SK-N-SH (cell line): ENCODE data around the gene ADAMTSL1. TPM values are rescaled to one million over a fixed set of nuclear protein-coding genes. Genes with fewer than 3 reads are reported as not detected.

Source experiments
- CTCF ChIA-PET: fragments of 300-600, 350-600 bp; formaldehyde crosslinking; extraction: SDS; loops from one replicate; lab custom pipeline; 2021; lab: Yijun Ruan, JAX
- POLR2A ChIA-PET: fragments of 350-600 bp; sonication (Branson Sonifier 250); formaldehyde crosslinking; extraction: SDS; loops from one replicate; lab custom pipeline; 2020; ENCODE audit warnings: antibody characterized with exemption, inconsistent platforms; lab: Yijun Ruan, JAX
- DNase-seq: peaks from one replicate; pipeline ENCODE4 v3.0.0; 2012
- H2AFZ ChIP-seq: fragments of 200-600 bp; sonication (generic); 2 replicates; pipeline ENCODE4 v1.8.1; 2016; ENCODE audit warnings: antibody characterized with exemption, mild to moderate bottlenecking, low read depth
- H3F3A ChIP-seq: fragments of 200-600 bp; sonication (generic); replicated peaks from 2 replicates; pipeline ENCODE3; 2016; ENCODE audit warnings: antibody characterized with exemption, mild to moderate bottlenecking; ENCODE audit not compliant: insufficient read depth
- H3K27ac ChIP-seq, 2 experiments: fragments of 200-500 bp in 1 of 2; fragments of 200-600 bp in 1 of 2; sonication (Bioruptor generic) in 1 of 2; sonication (generic), shearing (Covaris generic) in 1 of 2; 2 replicates each; pipeline versions ENCODE4 v1.5.1 to v1.6.1; 2014 to 2016; ENCODE audit warnings: low read depth in 2 of 2, inconsistent platforms in 1 of 2, low read length in 1 of 2, mild to moderate bottlenecking in 1 of 2, mixed read lengths in 1 of 2
- H3K27me3 ChIP-seq: fragments of 200-600 bp; sonication (generic), shearing (Covaris generic); 2 replicates; pipeline ENCODE4 v1.6.1; 2016; ENCODE audit warnings: mixed run types; ENCODE audit not compliant: insufficient read depth
- H3K36me3 ChIP-seq, 2 experiments: fragments of 200-500 bp in 1 of 2; fragments of 200-600 bp in 1 of 2; sonication (Bioruptor generic) in 1 of 2; sonication (generic) in 1 of 2; replicated peaks in 1 of 2; 2 replicates each; pipeline versions ENCODE3 to v1.5.1; 2014 to 2016; ENCODE audit warnings: low read length in 1 of 2, mild to moderate bottlenecking in 1 of 2; ENCODE audit not compliant: insufficient read depth in 2 of 2, control insufficient read depth in 1 of 2
- H3K4me1 ChIP-seq, 2 experiments: fragments of 200-500 bp in 1 of 2; fragments of 200-600 bp in 1 of 2; sonication (Bioruptor generic) in 1 of 2; sonication (generic), shearing (Covaris generic) in 1 of 2; 2 replicates each; pipeline versions ENCODE4 v1.5.1 to v1.6.1; 2014 to 2016; ENCODE audit warnings: low read depth in 1 of 2, low read length in 1 of 2, mixed run types in 1 of 2; ENCODE audit not compliant: insufficient read depth in 2 of 2, control insufficient read depth in 1 of 2
- H3K4me2 ChIP-seq: fragments of 200-600 bp; sonication (generic), shearing (Covaris generic); 2 replicates; pipeline ENCODE4 v1.6.1; 2017; ENCODE audit warnings: mixed run types
- H3K4me3 ChIP-seq, 2 experiments: fragments of 200-500 bp in 1 of 2; fragments of 200-600 bp in 1 of 2; sonication (Bioruptor generic) in 1 of 2; sonication (generic), shearing (Covaris generic) in 1 of 2; 2 replicates each; pipeline versions ENCODE4 v1.5.1 to v1.8.1; 2014 to 2016; ENCODE audit warnings: low read depth in 2 of 2, inconsistent platforms in 1 of 2, low read length in 1 of 2, mild to moderate bottlenecking in 1 of 2, mixed read lengths in 1 of 2, moderate library complexity in 1 of 2
- H3K79me2 ChIP-seq: fragments of 200-600 bp; sonication (generic); 2 replicates; pipeline ENCODE4 v1.8.1; 2017; ENCODE audit warnings: mild to moderate bottlenecking; ENCODE audit not compliant: insufficient read depth
- H3K9ac ChIP-seq: fragments of 200-600 bp; sonication (generic); 2 replicates; pipeline ENCODE4 v1.6.1; 2017; ENCODE audit warnings: mixed run types
- H3K9me2 ChIP-seq: fragments of 200-600 bp; sonication (generic); 2 replicates; pipeline ENCODE4 v1.6.1; 2017; ENCODE audit warnings: mixed run types
- H3K9me3 ChIP-seq: fragments of 200-600 bp; sonication (generic); 2 replicates; pipeline ENCODE4 v1.6.1; 2017; ENCODE audit warnings: mixed run types, mild to moderate bottlenecking, moderate library complexity
- H4K20me1 ChIP-seq: fragments of 200-600 bp; sonication (generic); 2 replicates; pipeline ENCODE4 v1.6.1; 2017; ENCODE audit warnings: mild to moderate bottlenecking, mixed run types; ENCODE audit not compliant: insufficient read depth
- ELF1 ChIP-seq: IDR thresholded peaks from 2 replicates; pipeline ENCODE4 v1.4.0; 2012
- EP300 ChIP-seq, 2 experiments: IDR thresholded peaks; 2 replicates each; pipeline versions ENCODE4 v1.4.0 to v1.6.1; 2012; ENCODE audit warnings: borderline replicate concordance in 1 of 2, low read depth in 1 of 2, low read length in 1 of 2
- EZH2phosphoT487 ChIP-seq: fragments of 200-600 bp; sonication (generic); IDR thresholded peaks from 2 replicates; pipeline ENCODE4 v1.6.1; 2017; ENCODE audit warnings: low read depth, mixed run types, mild to moderate bottlenecking, antibody characterized with exemption, moderate library complexity, borderline replicate concordance
- FOSL2 ChIP-seq: IDR thresholded peaks from 2 replicates; pipeline ENCODE4 v1.4.0; 2012; ENCODE audit warnings: low read depth, mild to moderate bottlenecking, moderate library complexity, borderline replicate concordance
- FOXJ3 ChIP-seq: sonication (generic); formaldehyde crosslinking; IDR thresholded peaks from 2 replicates; pipeline ENCODE4 v1.5.1; 2020; ENCODE audit warnings: mild to moderate bottlenecking, missing genetic modification reagents
- FOXM1 ChIP-seq: IDR thresholded peaks from 2 replicates; pipeline ENCODE4 v1.4.0; 2012; ENCODE audit warnings: low read depth, mild to moderate bottlenecking
- GATA2 ChIP-seq: sonication (generic); formaldehyde crosslinking; IDR thresholded peaks from 2 replicates; pipeline ENCODE4 v1.5.0; 2020; ENCODE audit warnings: mild to moderate bottlenecking, missing genetic modification reagents
- JUND ChIP-seq: IDR thresholded peaks from 2 replicates; pipeline ENCODE4 v1.4.0; 2012
- MEF2A ChIP-seq: IDR thresholded peaks from 2 replicates; pipeline ENCODE4 v1.4.0; 2012; ENCODE audit warnings: low read depth, borderline replicate concordance
- MXI1 ChIP-seq: IDR thresholded peaks from 2 replicates; pipeline ENCODE4 v1.6.1; 2012; ENCODE audit warnings: mild to moderate bottlenecking, low read depth, low read length, improper control_type of control experiment
- NRF1 ChIP-seq: IDR thresholded peaks from 2 replicates; pipeline ENCODE4 v1.6.1; 2012; ENCODE audit warnings: low read depth, mild to moderate bottlenecking, low read length
- POLR2AphosphoS5 ChIP-seq: IDR thresholded peaks from 2 replicates; pipeline ENCODE4 v1.6.1; 2012; ENCODE audit warnings: low read depth, low read length
- RAD21 ChIP-seq: IDR thresholded peaks from 2 replicates; pipeline ENCODE4 v1.6.1; 2012; ENCODE audit warnings: mild to moderate bottlenecking, low read length
- RFX5 ChIP-seq: IDR thresholded peaks from 2 replicates; pipeline ENCODE4 v1.6.1; 2012; ENCODE audit warnings: mild to moderate bottlenecking, improper control_type of control experiment, low read length
- RXRA ChIP-seq: IDR thresholded peaks from 2 replicates; pipeline ENCODE4 v1.4.0; 2012; ENCODE audit warnings: low read depth, mild to moderate bottlenecking, borderline replicate concordance
- TAF1 ChIP-seq: IDR thresholded peaks from 2 replicates; pipeline ENCODE4 v1.6.1; 2012; ENCODE audit warnings: low read depth, mild to moderate bottlenecking, low read length, moderate library complexity, borderline replicate concordance
- TCF12 ChIP-seq: IDR thresholded peaks from 2 replicates; pipeline ENCODE4 v1.4.0; 2012
- TEAD4 ChIP-seq: IDR thresholded peaks from 2 replicates; pipeline ENCODE4 v1.4.0; 2012; ENCODE audit warnings: mild to moderate bottlenecking, borderline replicate concordance; ENCODE audit not compliant: insufficient read depth
- polyA plus RNA-seq, 3 experiments: library from polyadenylated mRNA; depleted of rRNA; stranded (reverse); fragments of >200 nt; gene quantifications; 2 replicates each; pipeline ENCODE4 v1.2.3, GENCODE V29; 2012
- TF ChIP-seq, protein P1 (sequence below): fragments of 150-350 bp; IDR thresholded peaks from 2 replicates; pipeline ENCODE4 v1.6.1; 2017; ENCODE audit warnings: antibody characterized with exemption, low read length, low read depth, borderline replicate concordance
- TF ChIP-seq, protein P2 (sequence below): IDR thresholded peaks from 2 replicates; pipeline ENCODE4 v1.4.0; 2012; ENCODE audit warnings: low read depth
- TF ChIP-seq, protein P3 (sequence below): IDR thresholded peaks from 2 replicates; pipeline ENCODE4 v1.4.0; 2012; ENCODE audit warnings: low read depth, borderline replicate concordance
- TF ChIP-seq, protein P4 (sequence below): fragments of 200-600 bp; sonication (generic); IDR thresholded peaks from 2 replicates; pipeline ENCODE4 v1.6.1; 2017; ENCODE audit warnings: antibody characterized with exemption, mild to moderate bottlenecking, moderate library complexity
- TF ChIP-seq, protein P5 (sequence below): IDR thresholded peaks from 2 replicates; pipeline ENCODE4 v1.6.1; 2012; ENCODE audit warnings: mild to moderate bottlenecking, low read depth, low read length, moderate library complexity
- TF ChIP-seq, protein P6 (sequence below): IDR thresholded peaks from 2 replicates; pipeline ENCODE4; 2012

The ADAMTSL1 gene
- polyA plus RNA-seq, 1 of the 3 experiments (the other 2 are of a cell fraction): 114 TPM

DNA sequence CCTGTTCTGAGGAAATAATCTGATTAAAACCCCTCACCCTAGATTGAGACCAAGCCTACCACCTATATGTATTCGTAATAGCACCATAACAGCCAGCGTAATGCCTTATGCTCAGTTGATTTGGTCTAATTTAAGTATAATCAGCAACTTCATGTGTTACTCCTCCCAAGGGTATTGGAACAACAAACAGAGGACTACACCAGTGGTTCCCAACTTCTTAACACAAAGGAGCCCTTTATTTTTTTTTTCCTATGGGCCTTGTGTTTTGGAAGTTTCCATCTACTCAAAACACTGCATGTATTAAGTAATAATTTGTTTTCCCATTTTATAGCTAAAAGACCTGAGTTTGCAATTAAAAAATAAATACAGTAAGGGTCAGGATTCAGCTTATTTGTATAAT, 140.7 kb downstream of the ADAMTSL1 start (continued):
- TF ChIP-seq, protein P1, sequence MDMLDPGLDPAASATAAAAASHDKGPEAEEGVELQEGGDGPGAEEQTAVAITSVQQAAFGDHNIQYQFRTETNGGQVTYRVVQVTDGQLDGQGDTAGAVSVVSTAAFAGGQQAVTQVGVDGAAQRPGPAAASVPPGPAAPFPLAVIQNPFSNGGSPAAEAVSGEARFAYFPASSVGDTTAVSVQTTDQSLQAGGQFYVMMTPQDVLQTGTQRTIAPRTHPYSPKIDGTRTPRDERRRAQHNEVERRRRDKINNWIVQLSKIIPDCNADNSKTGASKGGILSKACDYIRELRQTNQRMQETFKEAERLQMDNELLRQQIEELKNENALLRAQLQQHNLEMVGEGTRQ: no peak
- no peak for TF ChIP-seq TCF12
- no peak for TF ChIP-seq RXRA
- no peak for TF ChIP-seq RAD21
- TF ChIP-seq, protein P2, sequence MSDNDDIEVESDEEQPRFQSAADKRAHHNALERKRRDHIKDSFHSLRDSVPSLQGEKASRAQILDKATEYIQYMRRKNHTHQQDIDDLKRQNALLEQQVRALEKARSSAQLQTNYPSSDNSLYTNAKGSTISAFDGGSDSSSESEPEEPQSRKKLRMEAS: no peak
- no peak for TF ChIP-seq RFX5
- no peak for TF ChIP-seq EZH2phosphoT487

DNA sequence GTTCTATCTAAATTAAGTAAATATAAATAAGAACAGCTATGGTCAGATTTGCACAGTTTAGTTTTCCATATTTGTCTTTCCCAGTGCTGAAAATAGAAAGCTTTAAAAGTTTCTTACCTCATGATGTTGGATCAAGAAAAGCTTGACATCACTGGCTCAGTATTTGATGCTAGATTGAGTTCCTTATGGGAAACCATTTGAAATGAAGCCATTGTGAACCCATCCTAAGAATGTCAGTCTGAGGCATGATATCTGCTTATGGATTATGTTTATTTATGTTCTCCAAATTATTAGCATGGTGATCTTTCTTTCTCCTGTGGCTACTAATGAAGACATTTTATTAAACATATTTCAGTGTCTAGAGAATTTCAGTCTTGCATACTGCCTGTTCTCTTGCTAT, 143.0 kb downstream of the ADAMTSL1 start:
- POLR2A ChIA-PET: no interaction called here
- CTCF ChIA-PET: no interaction called here
- Histone ChIP-seq H3K79me2 (peaks cover 77% of the 10 kb centered on the region), H3K27ac (no peak overlapping the region), H3K4me1 (peaks cover 0 to under 1% of the 10 kb centered on the region in 2 experiments; a peak in 1 of 4 replicates), H3K27me3 (no peaks in the 10 kb centered on the region), H3K9me2 (no peaks in the 10 kb centered on the region), H3K9ac (no peak overlapping the region), H4K20me1 (no peaks in the 10 kb centered on the region), H3K4me2 (no peak overlapping the region), H3K9me3 (no peaks in the 10 kb centered on the region), H3K36me3 (peaks cover 0 to 25% of the 10 kb centered on the region in 2 experiments), H3K4me3 (no peak overlapping the region), H2AFZ (no peak overlapping the region), H3F3A (peaks cover 25% of the 10 kb centered on the region)
- no peak for TF ChIP-seq FOXM1
- TF ChIP-seq, protein P3, sequence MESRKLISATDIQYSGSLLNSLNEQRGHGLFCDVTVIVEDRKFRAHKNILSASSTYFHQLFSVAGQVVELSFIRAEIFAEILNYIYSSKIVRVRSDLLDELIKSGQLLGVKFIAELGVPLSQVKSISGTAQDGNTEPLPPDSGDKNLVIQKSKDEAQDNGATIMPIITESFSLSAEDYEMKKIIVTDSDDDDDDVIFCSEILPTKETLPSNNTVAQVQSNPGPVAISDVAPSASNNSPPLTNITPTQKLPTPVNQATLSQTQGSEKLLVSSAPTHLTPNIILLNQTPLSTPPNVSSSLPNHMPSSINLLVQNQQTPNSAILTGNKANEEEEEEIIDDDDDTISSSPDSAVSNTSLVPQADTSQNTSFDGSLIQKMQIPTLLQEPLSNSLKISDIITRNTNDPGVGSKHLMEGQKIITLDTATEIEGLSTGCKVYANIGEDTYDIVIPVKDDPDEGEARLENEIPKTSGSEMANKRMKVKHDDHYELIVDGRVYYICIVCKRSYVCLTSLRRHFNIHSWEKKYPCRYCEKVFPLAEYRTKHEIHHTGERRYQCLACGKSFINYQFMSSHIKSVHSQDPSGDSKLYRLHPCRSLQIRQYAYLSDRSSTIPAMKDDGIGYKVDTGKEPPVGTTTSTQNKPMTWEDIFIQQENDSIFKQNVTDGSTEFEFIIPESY: no peak
- TF ChIP-seq EP300 (IDR thresholded peaks at IDR 0.05; ENCODE audit: borderline replicate concordance in 1 of 2, low read depth in 1 of 2, low read length in 1 of 2): no peak
- no peak for TF ChIP-seq GATA2
- TF ChIP-seq RFX5: no peak
- TF ChIP-seq MEF2A: no peak
- TF ChIP-seq TAF1: no peak
- TF ChIP-seq NRF1: no peak
- TF ChIP-seq EZH2phosphoT487: no peak
- TF ChIP-seq, protein P4, sequence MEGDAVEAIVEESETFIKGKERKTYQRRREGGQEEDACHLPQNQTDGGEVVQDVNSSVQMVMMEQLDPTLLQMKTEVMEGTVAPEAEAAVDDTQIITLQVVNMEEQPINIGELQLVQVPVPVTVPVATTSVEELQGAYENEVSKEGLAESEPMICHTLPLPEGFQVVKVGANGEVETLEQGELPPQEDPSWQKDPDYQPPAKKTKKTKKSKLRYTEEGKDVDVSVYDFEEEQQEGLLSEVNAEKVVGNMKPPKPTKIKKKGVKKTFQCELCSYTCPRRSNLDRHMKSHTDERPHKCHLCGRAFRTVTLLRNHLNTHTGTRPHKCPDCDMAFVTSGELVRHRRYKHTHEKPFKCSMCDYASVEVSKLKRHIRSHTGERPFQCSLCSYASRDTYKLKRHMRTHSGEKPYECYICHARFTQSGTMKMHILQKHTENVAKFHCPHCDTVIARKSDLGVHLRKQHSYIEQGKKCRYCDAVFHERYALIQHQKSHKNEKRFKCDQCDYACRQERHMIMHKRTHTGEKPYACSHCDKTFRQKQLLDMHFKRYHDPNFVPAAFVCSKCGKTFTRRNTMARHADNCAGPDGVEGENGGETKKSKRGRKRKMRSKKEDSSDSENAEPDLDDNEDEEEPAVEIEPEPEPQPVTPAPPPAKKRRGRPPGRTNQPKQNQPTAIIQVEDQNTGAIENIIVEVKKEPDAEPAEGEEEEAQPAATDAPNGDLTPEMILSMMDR: no peak
- no peak for TF ChIP-seq RXRA
- no peak for TF ChIP-seq MXI1
- TF ChIP-seq JUND: no peak
- TF ChIP-seq, protein P5, sequence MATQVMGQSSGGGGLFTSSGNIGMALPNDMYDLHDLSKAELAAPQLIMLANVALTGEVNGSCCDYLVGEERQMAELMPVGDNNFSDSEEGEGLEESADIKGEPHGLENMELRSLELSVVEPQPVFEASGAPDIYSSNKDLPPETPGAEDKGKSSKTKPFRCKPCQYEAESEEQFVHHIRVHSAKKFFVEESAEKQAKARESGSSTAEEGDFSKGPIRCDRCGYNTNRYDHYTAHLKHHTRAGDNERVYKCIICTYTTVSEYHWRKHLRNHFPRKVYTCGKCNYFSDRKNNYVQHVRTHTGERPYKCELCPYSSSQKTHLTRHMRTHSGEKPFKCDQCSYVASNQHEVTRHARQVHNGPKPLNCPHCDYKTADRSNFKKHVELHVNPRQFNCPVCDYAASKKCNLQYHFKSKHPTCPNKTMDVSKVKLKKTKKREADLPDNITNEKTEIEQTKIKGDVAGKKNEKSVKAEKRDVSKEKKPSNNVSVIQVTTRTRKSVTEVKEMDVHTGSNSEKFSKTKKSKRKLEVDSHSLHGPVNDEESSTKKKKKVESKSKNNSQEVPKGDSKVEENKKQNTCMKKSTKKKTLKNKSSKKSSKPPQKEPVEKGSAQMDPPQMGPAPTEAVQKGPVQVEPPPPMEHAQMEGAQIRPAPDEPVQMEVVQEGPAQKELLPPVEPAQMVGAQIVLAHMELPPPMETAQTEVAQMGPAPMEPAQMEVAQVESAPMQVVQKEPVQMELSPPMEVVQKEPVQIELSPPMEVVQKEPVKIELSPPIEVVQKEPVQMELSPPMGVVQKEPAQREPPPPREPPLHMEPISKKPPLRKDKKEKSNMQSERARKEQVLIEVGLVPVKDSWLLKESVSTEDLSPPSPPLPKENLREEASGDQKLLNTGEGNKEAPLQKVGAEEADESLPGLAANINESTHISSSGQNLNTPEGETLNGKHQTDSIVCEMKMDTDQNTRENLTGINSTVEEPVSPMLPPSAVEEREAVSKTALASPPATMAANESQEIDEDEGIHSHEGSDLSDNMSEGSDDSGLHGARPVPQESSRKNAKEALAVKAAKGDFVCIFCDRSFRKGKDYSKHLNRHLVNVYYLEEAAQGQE: no peak
- no peak for TF ChIP-seq POLR2AphosphoS5
- TF ChIP-seq FOSL2: no peak
- no peak for TF ChIP-seq TEAD4
- TF ChIP-seq FOXJ3: no peak
- TF ChIP-seq, protein P6, sequence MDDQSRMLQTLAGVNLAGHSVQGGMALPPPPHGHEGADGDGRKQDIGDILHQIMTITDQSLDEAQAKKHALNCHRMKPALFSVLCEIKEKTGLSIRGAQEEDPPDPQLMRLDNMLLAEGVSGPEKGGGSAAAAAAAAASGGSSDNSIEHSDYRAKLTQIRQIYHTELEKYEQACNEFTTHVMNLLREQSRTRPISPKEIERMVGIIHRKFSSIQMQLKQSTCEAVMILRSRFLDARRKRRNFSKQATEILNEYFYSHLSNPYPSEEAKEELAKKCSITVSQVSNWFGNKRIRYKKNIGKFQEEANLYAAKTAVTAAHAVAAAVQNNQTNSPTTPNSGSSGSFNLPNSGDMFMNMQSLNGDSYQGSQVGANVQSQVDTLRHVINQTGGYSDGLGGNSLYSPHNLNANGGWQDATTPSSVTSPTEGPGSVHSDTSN: no peak
- TF ChIP-seq ELF1: no peak
- no peak for DNase-seq
